Kidney (tissue), 14 donors: ENCODE data around the gene AAK1. TPM values are rescaled to one million over a fixed set of nuclear protein-coding genes. Genes with fewer than 3 reads are reported as not detected.

Experiments
- DNase-seq, 5 donors: peaks; one replicate each; pipeline ENCODE4 v3.0.0-alpha.2; 2013 to 2020
- FAIRE-seq: peaks from 2 replicates; lab custom pipeline; 2012; peaks lifted over from hg19 to GRCh38; lab: Jason Lieb, UNC
- H3K27ac ChIP-seq, 2 donors: one replicate each; pipeline ENCODE4 v1.7.0; 2013; ENCODE audit warnings: low read depth in 2 of 2, low read length in 2 of 2, inconsistent platforms in 1 of 2
- H3K27me3 ChIP-seq: one replicate; pipeline ENCODE4 v1.7.1; 2013; ENCODE audit warnings: low read length, inconsistent platforms; ENCODE audit not compliant: control insufficient read depth, insufficient read depth
- H3K36me3 ChIP-seq, 3 donors: one replicate each; pipeline versions ENCODE4 v1.7.0 to v1.7.1; 2013; ENCODE audit warnings: low read length in 3 of 3, control low read depth in 1 of 3, inconsistent platforms in 1 of 3; ENCODE audit not compliant: insufficient read depth in 3 of 3, control insufficient read depth in 2 of 3
- H3K4me1 ChIP-seq, 3 donors: one replicate each; pipeline versions ENCODE4 v1.7.0 to v1.7.1; 2013; ENCODE audit warnings: low read length in 3 of 3, inconsistent platforms in 1 of 3, low read depth in 1 of 3; ENCODE audit not compliant: control insufficient read depth in 2 of 3, insufficient read depth in 2 of 3
- H3K4me3 ChIP-seq, 3 donors: one replicate each; pipeline versions ENCODE4 v1.7.0 to v1.8.1; 2013; ENCODE audit warnings: low read length in 3 of 3, control low read depth in 1 of 3, inconsistent platforms in 1 of 3
- H3K9ac ChIP-seq, 3 donors: one replicate each; pipeline versions ENCODE4 v1.7.0 to v1.7.1; 2013; ENCODE audit warnings: low read length in 3 of 3, control low read depth in 1 of 3, inconsistent platforms in 1 of 3
- H3K9me3 ChIP-seq, 3 donors: one replicate each; pipeline versions ENCODE4 v1.7.0 to v1.7.1; 2013; ENCODE audit warnings: low read length in 3 of 3, control low read depth in 1 of 3, inconsistent platforms in 1 of 3; ENCODE audit not compliant: control insufficient read depth in 2 of 3, insufficient read depth in 1 of 3
- CTCF ChIP-seq: IDR thresholded peaks from 3 replicates; pipeline ENCODE4 v1.5.1; 2012; ENCODE audit warnings: mild to moderate bottlenecking, moderate library complexity, borderline replicate concordance; ENCODE audit not compliant: insufficient read depth; ENCODE audit errors: extremely low read depth
- intact Hi-C: fragments of 100-400 bp; cut with DNase I; formaldehyde crosslinking; loops from one replicate; pipeline ENCODE4 v1.11.1; 2022
- polyA plus RNA-seq: library from polyadenylated mRNA; stranded (reverse); fragments of 350-450 nt; fragmentation: Illumina TruSeq; extraction: RNeasy Lipid Tissue Mini Kit (QIAGEN cat#74804); gene quantifications from one replicate; pipeline ENCODE4 v1.2.3, GENCODE V29; 2014; ENCODE audit warnings: low read depth, low replicate concordance; ENCODE audit not compliant: insufficient read depth
- total RNA-seq: library from RNA; stranded (reverse); fragmentation: NEBNext Ultra II Directional; extraction: Animal tissue kit (Norgen Biotek cat#: 25700); gene quantifications from one replicate; pipeline ENCODE4 v1.2.1, GENCODE V29; 2021
- donor health status: control.
- donor health status: control.
- donor health status: control.
- donor health status: control.
- donor health status: control.
- donor health status: DM: yes; HTN: yes; CAD: no.
- donor health status: Normal renal cell carcinoma (clear cell type).

Gene AAK1
- total and polyA plus RNA-seq, 2 donors from 2014 or later = 25.8 to 93.7 TPM

- Histone ChIP-seq H3K4me1 (peaks cover 0 to 9% (median 4%) of the 10 kb centered on the region in 3 donors), H3K36me3 (no peaks in the 10 kb centered on the region), H3K27ac (no peak overlapping the region), H3K27me3 (no peaks in the 10 kb centered on the region), H3K9me3 (peaks cover 0 to 8% (median 0%) of the 10 kb centered on the region in 3 donors), H3K4me3 (no peak overlapping the region), H3K9ac (no peak overlapping the region)
- FAIRE-seq = no peak
- intact Hi-C loops = no loop called here
- no peak for TF ChIP-seq CTCF
- DNase-seq = no peak
Measured at GRCh38 chr2:69547984-69548715, 95.4 kb downstream of the AAK1 start.

- Histone ChIP-seq H3K4me3 (no peak overlapping the region), H3K4me1 (peaks cover 0 to 9% (median 4%) of the 10 kb centered on the region in 3 donors), H3K9ac (no peak overlapping the region), H3K9me3 (peaks cover 0 to 8% (median 0%) of the 10 kb centered on the region in 3 donors), H3K27ac (no peak overlapping the region), H3K36me3 (peaks cover 0 to 7% (median 4%) of the 10 kb centered on the region in 3 donors), H3K27me3 (no peaks in the 10 kb centered on the region)
- intact Hi-C loops = no loop called here
- FAIRE-seq (no peak), DNase-seq (no peak)
- TF ChIP-seq CTCF = no peak
Measured at GRCh38 chr2:69546646-69547045, 96.9 kb downstream of the AAK1 start.

GRCh38 chr2:69545477-69545932 is 98.0 kb downstream of the AAK1 start:
- no peak for FAIRE-seq

More at GRCh38 chr2:69545477-69545932, 98.0 kb downstream of the AAK1 start:
- no peak for TF ChIP-seq CTCF
- intact Hi-C loops = no loop called here
- H3K4me1 ChIP-seq = peaks cover 0 to 9% (median 4%) of the 10 kb centered on the region in 3 donors
- DNase-seq = no peak
- no peak overlapping the region for H3K9ac ChIP-seq
- H3K4me3 ChIP-seq = no peak overlapping the region
- peaks cover 0 to 8% (median 0%) of the 10 kb centered on the region in 3 donors for H3K9me3 ChIP-seq
- no peaks in the 10 kb centered on the region for H3K27me3 ChIP-seq
- no peak overlapping the region for H3K27ac ChIP-seq
- H3K36me3 ChIP-seq = peaks cover 3 to 7% (median 6%) of the 10 kb centered on the region in 3 donors
